Fibroblast of lung (primary cell): Measurements from ENCODE around the gene DPP10. TPM values are rescaled to one million over a fixed set of nuclear protein-coding genes. Genes with fewer than 3 reads are reported as not detected.

Source experiments
- DNase-seq, 2 donors: peaks; one replicate each; pipeline versions ENCODE4 v3.0.0 to v3.0.0-alpha.2; 2010; ENCODE audit warnings: low read depth in 2 of 2
- H2AFZ ChIP-seq: 2 replicates; pipeline ENCODE4 v1.5.1; 2012; ENCODE audit warnings: low read length, control low read depth, inconsistent platforms
- H3K27ac ChIP-seq: 2 replicates; pipeline ENCODE4 v1.5.1; 2011; ENCODE audit warnings: low read length, control low read depth; ENCODE audit not compliant: insufficient read depth
- H3K27me3 ChIP-seq: 2 replicates; pipeline ENCODE4 v1.5.1; 2011; ENCODE audit warnings: mild to moderate bottlenecking, low read length; ENCODE audit not compliant: control insufficient read depth, insufficient read depth
- H3K36me3 ChIP-seq: 2 replicates; pipeline ENCODE4 v1.5.1; 2011; ENCODE audit warnings: low read length; ENCODE audit not compliant: control insufficient read depth, insufficient read depth
- H3K4me1 ChIP-seq: 2 replicates; pipeline ENCODE4 v1.5.1; 2011; ENCODE audit warnings: low read length; ENCODE audit not compliant: control insufficient read depth, insufficient read depth; ENCODE audit errors: extremely low read depth
- H3K4me2 ChIP-seq: 2 replicates; pipeline ENCODE4 v1.5.1; 2011; ENCODE audit warnings: low read length, control low read depth; ENCODE audit not compliant: insufficient read depth; ENCODE audit errors: extremely low read depth
- H3K4me3 ChIP-seq, 4 experiments: fragments of 200-600 bp in 1 of 4; sonication (generic) in 1 of 4; replicated peaks in 1 of 4; 2 replicates each; pipeline ENCODE4 v1.5.1; 2011 to 2016; ENCODE audit warnings: low read length in 4 of 4, low read depth in 3 of 4, mild to moderate bottlenecking in 3 of 4, control low read depth in 2 of 4, inconsistent platforms in 1 of 4, mixed read lengths in 1 of 4; ENCODE audit not compliant: insufficient read depth in 1 of 4; ENCODE audit errors: control extremely low read depth in 1 of 4
- H3K79me2 ChIP-seq: 2 replicates; pipeline ENCODE4 v1.5.1; 2012; ENCODE audit warnings: mild to moderate bottlenecking, low read length, inconsistent platforms; ENCODE audit not compliant: control insufficient read depth, insufficient read depth
- H3K9ac ChIP-seq: 2 replicates; pipeline ENCODE4 v1.5.1; 2011; ENCODE audit warnings: mild to moderate bottlenecking, low read length, control low read depth; ENCODE audit not compliant: insufficient read depth
- H3K9me3 ChIP-seq: 2 replicates; pipeline ENCODE4 v1.5.1; 2012; ENCODE audit warnings: low read depth, low read length; ENCODE audit not compliant: control insufficient read depth, insufficient read depth
- H4K20me1 ChIP-seq: 2 replicates; pipeline ENCODE4 v1.5.1; 2011; ENCODE audit warnings: low read length; ENCODE audit not compliant: control insufficient read depth, insufficient read depth; ENCODE audit errors: extremely low read depth
- EZH2 ChIP-seq: IDR thresholded peaks from 2 replicates; pipeline ENCODE4 v1.5.1; 2012; ENCODE audit warnings: low read length, control low read depth, mild to moderate bottlenecking; ENCODE audit errors: missing control alignments
- polyA plus RNA-seq, 2 donors: library from polyadenylated mRNA; depleted of rRNA in 1 of 2; stranded (reverse) in 1 of 2; unstranded in 1 of 2; fragments of >200 nt; gene quantifications; 2 replicates each; pipeline ENCODE4 v1.2.1, GENCODE V29; 2011 to 2012; ENCODE audit warnings: missing spikeins in 1 of 2
- total RNA-seq: library from RNA; depleted of rRNA; stranded (reverse); fragments of >200 nt; gene quantifications from 2 replicates; pipeline ENCODE4 v1.2.1, GENCODE V29; 2014
- TF ChIP-seq, protein P1 (sequence below), 2 donors: IDR thresholded peaks in 1 of 2; conservative IDR thresholded peaks in 1 of 2; 1 replicate in 1 of 2; 2 replicates in 1 of 2; pipeline ENCODE4 v1.5.1; 2011 to 2012; ENCODE audit warnings: low read length in 2 of 2, control low read depth in 1 of 2, inconsistent platforms in 1 of 2, low read depth in 1 of 2, mild to moderate bottlenecking in 1 of 2

The DPP10 gene
- total and polyA plus RNA-seq, 2 donors (not counting 1 experiment from before 2014, with no cell fraction given) = not detected

DNA sequence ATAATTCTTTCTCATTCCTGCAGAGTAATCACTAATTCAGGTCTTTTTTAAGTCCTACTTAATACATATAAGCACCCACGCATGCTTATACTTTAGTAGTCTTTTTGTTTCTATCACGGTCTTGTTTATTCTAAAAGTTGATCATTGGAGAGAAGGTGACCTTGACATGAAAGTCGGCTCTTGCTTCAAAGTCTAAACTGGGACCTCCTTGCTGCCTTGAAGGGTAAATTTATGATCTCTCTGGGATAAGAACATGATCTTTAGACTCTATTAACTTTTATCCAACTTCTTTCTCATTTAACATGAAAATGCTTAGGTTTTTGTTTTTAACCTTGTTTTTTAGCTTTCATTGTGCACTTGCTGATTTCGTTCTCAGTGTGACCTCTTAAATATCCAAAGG lies 792.3 kb downstream of the DPP10 start:
- Histone ChIP-seq H3K4me3 (no peak overlapping the region), H3K27me3 (no peaks in the 10 kb centered on the region), H3K36me3 (no peaks in the 10 kb centered on the region), H3K27ac (no peak overlapping the region), H3K9me3 (no peaks in the 10 kb centered on the region), H3K4me2 (no peak overlapping the region), H2AFZ (no peak overlapping the region), H4K20me1 (no peaks in the 10 kb centered on the region), H3K4me1 (no peaks in the 10 kb centered on the region), H3K79me2 (no peaks in the 10 kb centered on the region), H3K9ac (no peak overlapping the region)
- TF ChIP-seq, protein P1, sequence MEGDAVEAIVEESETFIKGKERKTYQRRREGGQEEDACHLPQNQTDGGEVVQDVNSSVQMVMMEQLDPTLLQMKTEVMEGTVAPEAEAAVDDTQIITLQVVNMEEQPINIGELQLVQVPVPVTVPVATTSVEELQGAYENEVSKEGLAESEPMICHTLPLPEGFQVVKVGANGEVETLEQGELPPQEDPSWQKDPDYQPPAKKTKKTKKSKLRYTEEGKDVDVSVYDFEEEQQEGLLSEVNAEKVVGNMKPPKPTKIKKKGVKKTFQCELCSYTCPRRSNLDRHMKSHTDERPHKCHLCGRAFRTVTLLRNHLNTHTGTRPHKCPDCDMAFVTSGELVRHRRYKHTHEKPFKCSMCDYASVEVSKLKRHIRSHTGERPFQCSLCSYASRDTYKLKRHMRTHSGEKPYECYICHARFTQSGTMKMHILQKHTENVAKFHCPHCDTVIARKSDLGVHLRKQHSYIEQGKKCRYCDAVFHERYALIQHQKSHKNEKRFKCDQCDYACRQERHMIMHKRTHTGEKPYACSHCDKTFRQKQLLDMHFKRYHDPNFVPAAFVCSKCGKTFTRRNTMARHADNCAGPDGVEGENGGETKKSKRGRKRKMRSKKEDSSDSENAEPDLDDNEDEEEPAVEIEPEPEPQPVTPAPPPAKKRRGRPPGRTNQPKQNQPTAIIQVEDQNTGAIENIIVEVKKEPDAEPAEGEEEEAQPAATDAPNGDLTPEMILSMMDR (conservative IDR thresholded peaks at IDR 0.05 in 1 of 2, IDR thresholded peaks at IDR 0.05 in 1 of 2; ENCODE audit: low read depth in 1 of 2, low read length in 2 of 2) = no peak
- TF ChIP-seq EZH2 = no peak
- no peak for DNase-seq

GRCh38 chr2:115248066-115248465 lies 805.6 kb downstream of the DPP10 start:
- no peak for TF ChIP-seq EZH2
- TF ChIP-seq, protein P1 (conservative IDR thresholded peaks at IDR 0.05 in 1 of 2, IDR thresholded peaks at IDR 0.05 in 1 of 2; ENCODE audit: low read depth in 1 of 2, low read length in 2 of 2) = no peak
- Histone ChIP-seq H2AFZ (no peak overlapping the region), H4K20me1 (no peaks in the 10 kb centered on the region), H3K4me3 (no peak overlapping the region), H3K27me3 (no peaks in the 10 kb centered on the region), H3K79me2 (no peaks in the 10 kb centered on the region), H3K9me3 (no peaks in the 10 kb centered on the region), H3K4me1 (no peaks in the 10 kb centered on the region), H3K36me3 (no peaks in the 10 kb centered on the region), H3K9ac (no peak overlapping the region), H3K27ac (no peak overlapping the region), H3K4me2 (no peak overlapping the region)
- DNase-seq = no peak

DNA sequence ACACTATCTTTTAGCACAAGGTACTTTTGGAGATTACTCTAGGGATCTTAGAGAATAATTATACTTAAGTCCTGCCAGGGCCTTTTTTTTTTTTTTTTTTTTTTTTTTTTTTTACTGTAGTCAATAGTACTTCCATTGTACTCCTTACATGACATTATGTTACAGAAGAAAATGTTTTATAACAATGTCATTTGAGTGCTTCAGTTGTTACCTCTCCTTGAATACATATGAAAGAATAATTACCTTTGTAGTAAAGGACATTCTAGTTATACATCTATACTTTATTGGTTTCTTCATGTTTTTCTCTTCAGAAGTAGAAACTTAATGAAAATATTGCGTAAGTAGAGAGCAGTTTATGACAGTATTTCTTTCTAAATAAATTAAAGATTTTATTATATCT lies 834.9 kb downstream of the DPP10 start:
- Histone ChIP-seq H3K9me3 (no peaks in the 10 kb centered on the region), H2AFZ (no peak overlapping the region), H3K4me3 (no peak overlapping the region), H3K9ac (no peak overlapping the region), H3K79me2 (no peaks in the 10 kb centered on the region), H3K27ac (no peak overlapping the region), H4K20me1 (no peaks in the 10 kb centered on the region), H3K36me3 (no peaks in the 10 kb centered on the region), H3K4me1 (no peaks in the 10 kb centered on the region), H3K4me2 (no peak overlapping the region), H3K27me3 (no peaks in the 10 kb centered on the region)
- no peak for DNase-seq
- no peak for TF ChIP-seq EZH2
- TF ChIP-seq, protein P1 (conservative IDR thresholded peaks at IDR 0.05 in 1 of 2, IDR thresholded peaks at IDR 0.05 in 1 of 2; ENCODE audit: low read depth in 1 of 2, low read length in 2 of 2) = no peak
